T1000 (cell line): Measurements from ENCODE around the gene PDE4D.

Source experiments
- DNase-seq: peaks from one replicate; lab custom pipeline; 2025; ENCODE audit warnings: mixed read lengths; lab: John Stamatoyannopoulos, UW

PDE4D gene

DNA sequence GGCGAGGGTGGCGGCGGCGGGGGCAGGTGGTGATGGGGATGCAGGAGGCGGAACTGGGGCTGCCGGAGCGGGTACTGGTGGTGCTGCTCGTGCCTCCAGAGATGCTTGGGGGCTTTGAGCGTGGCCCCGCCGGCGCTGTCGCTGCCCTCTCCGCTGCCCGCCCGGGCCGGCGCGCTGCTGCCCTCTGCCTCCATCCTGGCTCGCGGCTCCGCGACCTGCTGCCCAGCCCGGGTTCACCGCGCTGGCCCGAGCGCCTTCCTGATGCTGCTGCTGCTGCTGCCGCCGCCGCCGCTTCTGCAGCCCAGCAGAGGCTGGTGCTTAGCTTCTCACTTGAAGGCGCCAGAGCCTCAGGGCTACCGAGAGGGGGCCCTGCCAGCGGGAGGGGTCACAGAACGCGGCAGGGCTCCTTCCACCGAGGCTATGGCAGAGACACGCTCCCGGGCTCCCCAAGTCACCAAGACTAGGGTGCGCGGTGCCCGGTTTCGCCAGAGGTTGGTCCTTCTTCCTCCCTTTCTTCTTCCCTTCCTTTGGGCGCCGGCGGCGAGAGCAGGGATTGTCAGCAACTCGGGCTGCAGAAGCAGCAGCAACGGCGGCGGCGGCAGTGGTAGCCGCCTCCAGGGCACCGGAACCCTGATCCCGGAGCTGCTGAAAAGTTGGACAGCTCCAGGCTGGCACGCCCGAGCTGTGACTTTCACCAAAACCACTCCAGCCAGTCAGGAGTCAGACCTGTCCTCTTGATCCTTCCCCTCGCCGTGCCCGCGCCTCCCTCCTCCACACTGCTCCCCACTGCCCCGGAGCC lies at the start of gene PDE4D:
Gene PDE4D (minus strand): TSS at position 298 of the 799 bp plus-strand sequence.
- peak; percentile 56 for DNase-seq

DNA sequence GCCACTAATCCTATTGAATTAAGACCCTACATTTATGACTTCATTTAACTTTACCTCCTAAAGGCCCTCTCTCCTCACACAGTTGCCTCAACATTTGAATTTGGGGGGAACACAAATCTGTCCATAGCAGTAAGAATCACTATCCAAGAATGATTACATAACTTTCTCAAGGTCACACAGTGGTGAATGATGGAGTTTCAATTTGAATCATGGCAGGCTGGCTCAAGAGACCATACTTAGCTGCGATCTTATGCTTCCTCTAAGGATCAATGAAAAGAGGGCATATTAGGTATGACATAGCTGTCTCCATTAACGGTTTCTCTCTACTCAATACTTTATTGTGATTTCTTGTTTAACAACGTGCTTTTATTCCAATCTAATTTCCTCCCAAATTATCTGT lies 44.1 kb upstream of the PDE4D start:
- no peak for DNase-seq

DNA sequence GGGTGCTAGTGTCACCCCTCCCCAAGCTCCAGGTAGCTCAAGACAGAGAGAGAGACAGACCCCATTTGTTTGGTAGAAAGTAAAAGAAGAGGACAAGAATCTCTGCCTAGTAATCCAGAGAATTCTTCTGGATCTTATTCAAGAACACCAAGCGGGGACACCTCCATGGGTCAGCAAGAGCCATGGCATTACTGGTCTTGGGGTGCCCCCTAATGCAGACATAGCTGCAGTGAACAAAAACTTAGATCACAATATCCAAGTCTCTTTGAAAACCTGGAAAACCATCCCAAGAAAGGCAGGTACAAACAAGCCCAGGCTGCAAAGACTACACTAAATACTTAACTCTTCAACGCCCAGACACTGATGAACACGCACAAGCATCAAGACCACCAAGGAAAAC lies 29.9 kb upstream of the PDE4D start:
- DNase-seq = no peak

DNA sequence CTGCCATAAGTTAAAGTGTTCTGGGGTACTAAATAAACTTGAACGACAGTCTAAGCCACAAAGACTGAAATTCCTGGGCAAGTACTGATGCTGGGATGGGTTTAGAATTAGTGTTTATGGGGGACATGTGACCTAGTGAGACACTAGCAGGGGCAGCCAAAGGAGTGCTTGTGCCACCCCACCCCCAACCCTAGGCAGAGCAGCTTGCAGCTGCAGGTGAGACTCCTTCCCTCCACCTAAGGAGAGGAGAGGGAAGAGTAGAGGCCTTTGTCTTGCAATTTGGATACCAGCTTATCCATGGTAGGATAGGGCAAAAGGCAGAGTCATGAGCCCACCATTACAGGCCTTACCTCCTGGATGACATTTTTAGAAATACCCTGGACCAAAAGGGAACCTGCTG lies 28.7 kb upstream of the PDE4D start:
- DNase-seq = no peak

DNA sequence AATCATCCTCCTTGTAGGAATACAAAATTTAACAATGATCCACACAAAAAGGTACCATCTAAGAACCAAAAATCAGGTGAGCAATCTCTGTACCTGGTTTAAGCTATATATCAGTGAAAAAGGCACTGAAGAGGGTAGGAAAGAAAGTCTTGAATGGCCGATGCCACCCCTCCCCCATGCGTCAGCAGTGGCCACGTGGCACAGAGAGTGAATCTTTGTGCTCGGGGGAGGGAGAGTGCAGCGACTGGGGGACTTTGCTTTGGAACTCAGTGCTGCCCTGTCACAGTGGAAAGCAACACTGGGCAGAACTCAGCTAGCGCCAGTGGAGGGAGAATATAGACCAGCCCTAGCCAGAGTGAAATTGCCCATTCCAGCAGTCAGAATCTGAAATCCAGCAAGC lies 28.3 kb upstream of the PDE4D start:
- DNase-seq = no peak

DNA sequence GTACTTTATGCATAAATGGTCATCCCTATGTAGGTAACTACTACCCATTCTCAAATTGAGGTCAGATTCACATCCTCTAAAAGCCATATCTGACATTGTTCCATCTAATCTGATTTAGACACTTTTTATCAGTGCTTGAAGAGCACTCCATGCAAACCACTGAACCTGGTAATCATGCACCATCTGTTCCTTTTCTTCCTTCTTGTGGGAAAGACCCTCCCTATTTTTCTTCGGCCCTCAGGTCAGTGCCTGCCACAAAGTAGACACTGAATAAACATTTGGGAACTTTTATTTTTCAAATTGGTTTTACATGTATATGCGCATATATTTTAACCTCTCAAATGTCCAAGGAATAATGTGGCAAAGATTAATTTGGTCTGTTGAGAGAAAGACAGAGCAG lies 26.0 kb upstream of the PDE4D start:
- DNase-seq = no peak

DNA sequence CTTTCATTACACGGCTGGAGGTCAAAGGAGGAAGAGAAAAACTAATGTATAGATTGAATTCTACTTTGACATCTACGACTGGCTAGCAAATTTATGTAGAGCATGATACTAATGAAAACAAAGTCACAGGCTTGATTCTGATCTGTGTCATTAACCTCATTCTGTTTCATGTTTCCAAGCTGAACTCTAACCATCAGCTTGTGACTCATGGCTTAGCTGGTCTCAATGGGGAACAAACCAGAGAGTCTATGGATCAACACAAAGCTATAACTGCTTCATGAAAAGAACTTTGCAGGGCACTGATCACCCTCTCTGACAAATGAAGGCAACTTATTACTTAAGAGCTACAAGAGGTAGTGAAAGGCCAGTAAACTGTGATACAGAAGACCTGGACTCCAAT lies 23.6 kb upstream of the PDE4D start:
- DNase-seq = no peak

DNA sequence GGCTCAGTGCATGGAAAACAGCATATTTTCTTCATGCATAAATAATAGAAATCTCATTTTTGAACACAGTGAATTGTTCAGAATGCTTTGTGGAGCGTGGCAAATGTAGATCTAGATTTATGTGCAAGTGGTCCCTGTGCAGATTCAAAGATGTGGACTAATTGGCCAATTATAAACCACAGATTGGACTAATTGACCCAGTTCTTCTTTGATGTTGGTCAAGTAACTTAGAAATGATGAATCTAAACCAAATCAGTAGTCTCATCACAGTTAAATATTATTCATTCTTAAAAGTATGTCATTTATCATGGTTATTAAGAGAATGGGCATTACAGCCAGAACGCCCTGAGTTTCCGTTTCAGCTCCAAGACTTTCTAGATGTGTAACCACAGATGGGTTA lies 11.7 kb upstream of the PDE4D start:
- DNase-seq = no peak

DNA sequence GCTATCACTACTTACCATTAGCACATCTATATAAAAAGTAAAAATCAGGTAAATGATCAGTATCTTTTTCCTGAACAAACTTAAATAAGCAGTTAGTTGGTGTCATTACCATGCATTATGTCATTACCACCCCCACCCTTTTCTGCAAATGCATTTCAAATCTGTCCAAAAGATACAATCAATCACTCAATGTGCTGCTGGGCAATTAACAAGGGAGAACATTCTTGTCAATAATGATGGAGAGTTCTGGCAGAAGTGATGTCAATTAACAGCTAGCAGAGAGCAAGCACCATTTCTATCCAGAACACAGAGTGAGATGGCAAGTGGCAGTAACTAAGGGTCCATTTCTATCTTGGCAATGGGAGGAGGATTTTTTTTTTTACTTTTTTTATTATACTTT lies 3.5 kb upstream of the PDE4D start:
- no peak for DNase-seq

DNA sequence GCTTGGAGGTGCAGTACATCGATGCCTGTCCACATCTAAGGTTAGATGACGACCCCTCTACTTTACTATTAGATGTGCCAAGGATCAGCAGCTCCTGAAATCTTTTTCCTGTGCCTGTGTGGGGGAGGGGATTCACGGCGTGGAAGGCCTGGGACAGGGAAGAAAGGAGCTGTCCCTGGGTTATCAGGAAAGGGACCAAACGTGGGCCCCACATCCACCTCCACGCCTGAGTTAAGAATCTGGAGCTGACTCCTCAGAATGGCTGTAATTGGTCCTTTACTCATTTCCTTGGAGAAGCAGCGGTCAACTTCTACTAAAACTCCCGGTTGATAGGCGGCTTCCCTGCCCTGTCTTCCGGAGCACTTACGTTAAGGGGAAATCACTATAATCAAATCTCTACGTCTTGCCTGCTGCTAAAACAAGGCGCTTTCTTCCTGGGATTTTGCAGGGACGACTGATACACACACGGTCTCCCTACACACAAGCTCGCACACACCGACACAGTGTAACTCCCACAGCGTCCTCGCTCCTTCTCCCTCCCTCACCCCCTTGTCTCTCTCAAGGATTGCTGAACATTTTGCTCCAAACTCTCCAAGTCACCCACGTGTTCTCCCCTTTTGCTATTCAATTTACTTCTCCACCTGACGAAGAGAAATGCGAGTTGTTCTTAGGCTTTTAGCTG lies 1.4 kb downstream of the PDE4D start:
- DNase-seq = no peak

DNA sequence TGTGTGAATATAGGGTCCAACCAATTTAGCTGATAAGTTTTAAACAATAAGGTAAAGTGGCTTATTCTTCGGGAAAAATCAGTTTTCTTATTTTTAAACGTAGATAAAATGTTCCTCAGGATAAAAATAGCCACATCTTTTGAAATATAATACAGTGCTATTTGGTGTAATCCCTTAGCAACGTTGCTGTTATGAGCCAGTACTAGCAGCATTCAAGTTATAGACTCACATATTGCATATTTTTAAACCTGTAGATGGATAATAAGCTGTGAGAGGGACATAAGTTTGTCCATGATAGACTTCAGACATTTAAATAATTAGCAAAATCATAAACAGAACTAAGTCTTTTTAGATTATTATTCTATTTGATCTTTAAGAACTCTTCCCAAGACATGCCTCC lies 6.3 kb downstream of the PDE4D start:
- no peak for DNase-seq

DNA sequence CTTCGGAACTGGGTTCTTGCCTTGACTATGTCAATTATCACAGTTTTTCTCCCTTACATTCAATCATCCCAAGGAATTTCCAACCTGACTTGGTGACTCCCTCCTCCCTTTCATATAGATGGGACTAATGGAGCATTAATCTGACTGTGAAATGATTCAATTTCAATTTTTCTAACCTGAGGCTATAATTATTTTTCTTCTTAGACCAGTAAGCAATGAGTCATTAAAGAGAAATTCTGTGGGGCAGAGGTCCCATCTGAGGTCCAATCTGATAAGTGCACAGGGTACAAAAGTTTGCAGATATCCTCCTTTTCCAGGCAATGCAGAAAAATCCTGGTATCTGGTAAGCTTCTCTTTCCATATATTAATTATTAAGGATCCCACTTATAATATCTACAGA lies 18.9 kb downstream of the PDE4D start:
- no peak for DNase-seq

DNA sequence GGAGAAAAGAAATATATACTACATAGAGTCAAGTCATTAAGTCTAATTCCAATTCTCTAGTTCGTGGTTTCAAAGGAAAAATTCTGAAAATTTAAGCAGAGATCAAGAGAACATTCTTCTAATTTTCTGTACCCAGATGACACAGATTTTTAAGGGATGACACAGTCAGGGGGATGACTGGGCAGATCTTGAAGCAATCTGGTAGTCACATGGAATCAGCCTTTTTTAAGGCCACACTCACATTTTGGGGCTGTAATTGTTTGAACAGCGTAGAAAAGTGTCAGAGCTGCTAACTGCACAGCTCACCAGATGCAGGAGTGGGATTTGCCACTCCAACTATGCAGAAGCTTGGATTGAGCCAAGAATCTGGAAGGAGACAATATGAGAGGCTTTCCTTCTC lies 20.4 kb downstream of the PDE4D start:
- no peak for DNase-seq

DNA sequence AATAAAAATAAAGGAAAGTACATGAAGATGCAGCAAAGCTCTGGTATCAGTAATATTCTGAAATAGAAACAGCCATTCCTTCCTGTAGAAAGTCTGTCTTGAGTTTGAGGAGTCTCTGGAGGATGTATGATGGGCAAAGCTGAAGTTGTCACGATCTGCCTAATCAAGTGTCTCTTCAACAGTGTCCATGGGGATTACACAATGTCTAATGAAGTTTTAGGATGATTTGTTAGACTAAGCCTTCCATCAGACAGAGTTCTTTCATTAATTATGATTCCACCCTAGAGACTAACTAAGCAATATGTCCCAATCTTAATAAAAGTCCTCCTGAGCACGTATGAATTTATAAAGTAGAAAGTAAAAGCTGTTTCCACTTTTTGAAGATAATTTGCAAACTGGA lies 26.9 kb downstream of the PDE4D start:
- no peak for DNase-seq

DNA sequence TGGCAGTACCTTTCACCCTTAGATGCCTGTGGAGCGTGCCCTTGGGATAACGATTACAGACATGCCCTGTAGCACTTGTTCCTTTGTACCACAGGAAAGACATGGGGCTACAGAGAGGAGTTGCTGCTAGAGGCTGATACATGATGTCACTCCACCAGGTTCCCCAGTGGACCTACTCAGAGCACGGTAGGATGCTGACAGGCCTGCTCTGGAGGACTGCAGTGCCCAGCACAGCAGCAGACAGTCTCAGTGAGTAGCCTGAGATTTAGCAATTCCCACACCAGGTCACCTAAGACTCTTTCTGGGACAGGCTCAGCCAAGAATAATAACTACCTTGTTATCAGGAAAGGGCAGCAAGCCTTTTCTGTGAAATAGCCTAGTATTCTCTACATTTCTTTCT lies 28.8 kb downstream of the PDE4D start:
- DNase-seq = no peak

DNA sequence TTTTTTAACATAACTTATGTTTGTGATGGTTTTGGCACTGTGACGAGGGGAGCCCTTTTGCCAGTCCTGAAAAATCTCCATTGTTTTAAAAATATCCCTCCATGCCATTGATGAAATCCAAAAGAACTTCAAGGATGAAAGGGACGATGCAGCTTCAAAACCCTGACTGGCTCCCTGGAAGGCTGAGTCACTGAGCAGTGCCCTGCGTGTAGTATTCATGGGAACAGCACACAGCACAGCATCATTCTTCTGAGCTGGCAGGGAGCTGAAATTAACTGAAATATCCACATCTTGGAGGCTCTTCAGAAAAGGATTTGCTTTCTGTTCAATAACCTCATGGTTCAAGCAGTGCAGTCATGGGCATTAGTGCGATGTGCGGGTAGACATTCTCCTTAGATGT lies 29.7 kb downstream of the PDE4D start:
- no peak for DNase-seq

DNA sequence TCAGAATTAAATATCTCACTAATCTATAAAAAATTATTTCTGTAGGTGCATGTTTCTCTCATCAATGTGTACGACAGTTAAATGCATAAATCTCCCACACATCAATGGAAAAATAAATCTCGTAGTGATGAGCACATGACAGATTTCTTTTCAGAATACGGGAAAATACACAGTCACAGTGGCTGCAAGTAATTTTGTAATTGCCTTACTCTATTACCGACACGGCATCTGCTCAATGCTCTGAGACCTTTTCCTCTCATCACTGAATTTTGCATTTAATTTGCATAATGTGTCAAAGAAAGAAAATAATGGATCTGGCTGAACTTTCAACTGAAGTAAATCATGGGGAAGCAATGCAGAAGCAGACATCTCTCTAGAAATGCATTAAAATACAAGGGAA lies 37.2 kb downstream of the PDE4D start:
- no peak for DNase-seq

DNA sequence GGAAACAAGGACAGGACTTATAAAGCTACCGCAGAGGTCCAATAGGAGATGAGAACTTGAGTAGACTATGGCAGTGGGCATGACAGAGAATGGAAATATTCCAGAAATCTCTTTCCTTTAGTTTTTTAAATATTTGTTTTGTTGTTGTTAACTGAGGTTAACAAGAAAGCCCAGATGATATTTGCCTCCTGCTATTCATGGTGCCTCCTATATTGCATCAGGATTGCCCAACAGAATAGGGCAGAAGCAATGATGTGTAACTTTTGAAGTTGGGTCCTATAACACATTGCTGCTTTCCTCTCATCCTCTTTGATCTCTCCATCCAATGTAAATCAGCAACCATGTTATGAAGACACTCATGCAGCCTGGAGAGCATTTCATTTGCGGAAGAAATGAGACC lies 42.8 kb downstream of the PDE4D start:
- DNase-seq = no peak

DNA sequence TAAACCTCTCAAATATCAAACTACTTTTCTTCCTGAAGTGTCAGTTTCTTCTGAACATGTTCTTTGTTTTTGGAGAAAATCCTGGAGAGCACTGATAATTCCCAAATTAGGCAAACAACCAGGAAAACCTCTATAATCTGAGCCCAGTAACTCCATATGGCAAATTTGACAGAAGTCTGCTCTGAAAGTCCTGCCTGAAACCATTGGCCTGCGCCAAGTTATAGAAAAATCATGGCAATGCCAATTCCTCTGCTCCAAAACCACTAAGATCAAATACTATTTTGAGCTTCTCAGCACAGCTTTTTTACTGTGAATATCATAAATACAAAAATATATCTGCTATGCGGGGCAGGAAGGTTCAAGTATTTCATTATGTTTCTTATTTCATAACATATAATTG lies 45.9 kb downstream of the PDE4D start:
- no peak for DNase-seq

DNA sequence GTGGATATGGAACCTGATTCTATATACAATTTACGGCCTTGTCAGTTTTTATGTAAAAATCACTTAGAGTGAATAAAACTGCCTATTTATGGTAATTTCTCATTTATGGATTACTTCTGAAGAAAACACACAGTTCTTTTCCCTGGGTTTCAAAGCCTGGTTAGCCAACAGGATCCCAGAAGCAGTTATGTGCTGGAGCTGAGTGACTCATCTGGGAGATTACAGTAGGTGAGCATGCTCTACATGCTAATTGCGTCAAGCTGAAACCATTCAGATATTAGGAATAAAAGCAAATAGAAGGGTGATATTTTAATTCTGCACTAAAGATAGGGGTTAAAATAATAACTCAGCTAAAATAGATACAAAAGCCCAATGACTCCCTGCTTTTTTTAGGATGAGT lies 47.8 kb downstream of the PDE4D start:
- DNase-seq = no peak

DNA sequence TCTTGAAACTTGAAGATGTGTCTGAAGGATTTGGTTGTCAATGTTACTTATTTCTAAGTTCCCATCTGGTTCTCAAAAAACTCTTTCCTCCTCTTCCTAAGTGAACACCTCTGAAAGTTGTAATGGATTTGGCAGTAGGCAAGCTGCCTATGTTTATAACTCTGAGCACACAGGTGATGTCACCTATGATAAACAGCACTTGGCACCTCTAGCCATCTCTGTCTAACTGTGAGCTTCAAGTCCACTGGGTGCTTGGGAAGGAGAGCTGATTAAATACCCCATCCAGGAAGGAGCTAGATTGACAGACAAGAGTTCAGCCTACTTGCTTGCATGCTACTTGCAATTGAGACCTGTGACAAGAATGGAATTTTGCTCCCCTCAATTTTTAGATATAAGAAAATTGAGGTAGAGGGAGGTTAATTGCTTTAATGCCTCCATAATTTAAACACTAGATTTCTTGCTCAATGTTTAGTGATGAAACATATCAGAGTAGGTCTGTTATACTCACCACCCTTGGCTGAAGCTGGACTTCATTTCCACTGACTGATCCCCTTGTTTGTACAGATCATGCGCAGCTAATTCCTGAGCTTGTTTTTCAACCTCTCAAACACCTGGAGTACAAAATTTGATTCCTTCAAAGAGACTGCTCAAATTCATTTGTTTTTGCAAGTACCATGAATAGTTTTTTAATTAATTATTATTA lies 49.9 kb downstream of the PDE4D start:
- DNase-seq = no peak

DNA sequence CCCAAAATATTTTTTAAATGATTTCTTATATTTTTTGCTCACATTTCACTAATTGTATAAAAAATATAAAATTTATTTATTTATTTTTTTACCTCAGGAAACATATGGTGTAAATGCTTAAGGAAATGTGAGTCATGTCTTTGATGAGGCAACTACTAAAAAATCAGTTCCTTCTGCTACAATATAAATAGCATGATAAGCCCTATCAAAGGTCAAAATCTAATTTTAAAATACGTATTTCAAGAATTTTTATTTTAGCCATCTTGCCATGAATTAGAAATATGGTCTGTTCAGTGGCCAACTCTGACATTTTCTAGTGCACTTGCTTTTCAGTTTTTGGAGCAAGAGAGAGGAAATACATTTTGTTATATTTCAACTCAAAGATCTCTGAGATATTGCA lies 50.5 kb downstream of the PDE4D start:
- no peak for DNase-seq

DNA sequence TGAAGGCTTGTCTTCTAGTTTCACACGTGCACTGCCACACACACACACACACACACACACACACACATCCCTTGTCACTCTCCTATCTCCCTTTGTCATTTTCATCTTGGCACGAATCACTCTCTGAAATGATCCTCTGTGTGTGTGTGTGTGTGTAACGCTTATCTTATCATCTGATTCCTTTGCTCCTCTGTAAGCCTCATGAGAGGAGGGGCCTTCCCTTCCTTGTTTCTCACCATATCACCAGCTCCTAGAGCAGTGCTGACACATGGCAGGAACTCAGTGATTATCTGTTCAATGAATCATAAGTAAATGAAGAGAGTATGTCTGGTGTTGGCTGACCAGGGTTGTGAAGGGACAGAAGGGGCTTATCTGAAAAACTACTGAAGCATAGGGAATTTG lies 53.3 kb downstream of the PDE4D start:
- DNase-seq = no peak
